Umbilical cord (tissue), 2 donors: ENCODE measurements around the gene DNAJB13. TPM values are rescaled to one million over a fixed set of nuclear protein-coding genes. Genes with fewer than 3 reads are reported as not detected.

Experiments
- DNase-seq: peaks from one replicate; pipeline ENCODE4 v3.0.0-alpha.2; 2015; ENCODE audit warnings: low spot score
- total RNA-seq: library from RNA; depleted of rRNA; stranded (reverse); fragments of >200 nt; gene quantifications from one replicate; pipeline ENCODE4 v1.2.3, GENCODE V29; 2014; ENCODE audit warnings: low replicate concordance; ENCODE audit not compliant: insufficient read depth

The DNAJB13 gene
- total RNA-seq, 1 donor from 2014 or later: 3.6 TPM

DNA sequence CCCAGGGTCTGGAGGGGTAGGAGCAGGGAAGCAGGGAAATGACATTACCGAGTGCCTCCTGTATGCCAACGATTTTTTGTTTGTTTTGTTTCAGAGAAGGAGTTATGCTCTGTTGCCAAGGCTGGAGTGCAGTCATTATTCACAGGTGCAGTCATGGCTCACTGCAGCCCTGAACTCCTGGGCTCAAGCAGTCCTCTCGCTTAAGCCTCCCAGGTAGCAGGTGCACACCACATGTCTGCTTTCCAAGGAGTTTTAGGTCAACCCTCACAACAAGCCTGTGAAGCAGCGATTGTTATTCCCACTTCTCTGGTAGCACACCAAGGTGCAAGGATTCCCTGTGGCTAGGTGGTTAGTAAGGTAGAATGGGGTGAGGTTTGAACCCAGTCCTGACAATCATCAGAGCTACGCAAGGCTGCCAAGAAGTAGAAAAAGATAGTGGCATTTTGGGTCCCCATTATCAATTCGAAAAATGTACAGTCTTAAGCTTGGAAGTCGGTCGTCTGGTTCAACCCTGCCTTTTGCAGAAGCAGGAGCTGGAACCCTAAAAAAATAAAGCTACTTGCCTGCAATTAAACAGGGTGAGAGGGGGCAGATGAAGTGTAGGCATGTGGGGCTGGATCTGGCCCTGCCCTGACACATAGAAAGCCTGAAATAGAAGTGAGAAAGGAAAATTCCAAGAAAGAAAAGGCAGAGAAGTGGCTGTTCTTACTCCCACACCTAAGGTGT lies 48.9 kb downstream of the DNAJB13 start:
- DNase-seq: no peak

DNA sequence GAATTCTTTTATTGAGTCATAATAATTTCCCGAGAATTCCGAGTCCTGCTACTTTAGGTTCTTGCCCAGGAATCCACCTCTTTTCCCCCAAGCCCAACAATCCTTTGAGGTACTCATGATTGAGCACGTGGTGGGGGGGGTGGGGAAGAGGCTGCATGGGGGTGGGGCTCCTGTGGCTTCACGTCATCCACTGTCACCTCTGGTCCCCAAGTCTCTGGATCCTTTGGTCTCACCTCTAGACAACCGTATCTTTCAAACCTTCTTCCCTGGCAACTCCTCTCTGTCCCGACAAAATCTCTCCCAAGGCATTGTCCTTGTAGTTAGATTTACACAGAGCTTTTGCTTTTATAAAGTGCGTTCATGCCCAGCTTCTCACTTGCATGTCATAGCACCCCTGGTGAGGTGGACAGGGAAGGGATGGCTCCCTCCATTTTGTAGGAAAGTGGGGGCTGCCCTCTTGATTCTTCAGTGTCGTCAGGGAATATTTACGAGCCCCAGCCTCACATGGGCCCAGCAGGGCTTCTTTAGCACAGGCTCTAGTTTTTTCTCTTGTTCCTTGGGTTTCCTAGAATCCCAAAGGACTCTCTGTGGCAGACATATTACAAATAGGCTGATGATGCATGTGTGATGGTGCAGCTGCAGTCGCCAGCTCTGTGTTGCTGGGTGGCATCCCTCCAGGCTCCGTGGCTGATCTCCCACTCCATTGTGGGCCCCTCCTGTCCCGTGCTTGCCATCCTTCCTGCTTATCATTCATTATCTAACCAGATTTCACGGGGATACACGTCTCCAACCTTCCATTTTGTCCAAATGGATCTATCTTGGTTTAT lies 49.7 kb downstream of the DNAJB13 start:
- DNase-seq: no peak

DNA sequence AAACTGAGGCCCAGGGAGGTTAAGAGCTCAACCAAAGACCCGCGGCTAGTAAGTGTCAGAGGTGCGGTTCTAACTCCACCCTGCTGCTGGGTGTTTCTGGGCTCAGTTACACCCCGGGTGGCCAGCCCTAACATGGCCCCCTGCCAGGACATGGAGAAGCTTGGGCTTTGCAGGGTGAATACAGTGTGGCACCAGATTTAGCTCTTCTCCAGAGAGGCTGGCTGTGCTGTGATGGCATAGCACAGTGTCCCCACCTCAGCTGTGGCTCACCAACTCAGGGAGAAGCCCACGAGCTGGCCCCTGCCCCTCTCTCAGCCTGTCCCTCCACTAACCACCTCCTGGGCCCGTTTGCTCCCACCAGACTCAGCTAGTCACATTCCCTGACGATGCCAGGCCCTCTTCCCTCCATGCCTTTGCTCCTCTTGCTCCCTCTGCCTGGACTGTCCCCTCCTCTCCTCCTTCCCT lies 51.0 kb downstream of the DNAJB13 start:
- no peak for DNase-seq

DNA sequence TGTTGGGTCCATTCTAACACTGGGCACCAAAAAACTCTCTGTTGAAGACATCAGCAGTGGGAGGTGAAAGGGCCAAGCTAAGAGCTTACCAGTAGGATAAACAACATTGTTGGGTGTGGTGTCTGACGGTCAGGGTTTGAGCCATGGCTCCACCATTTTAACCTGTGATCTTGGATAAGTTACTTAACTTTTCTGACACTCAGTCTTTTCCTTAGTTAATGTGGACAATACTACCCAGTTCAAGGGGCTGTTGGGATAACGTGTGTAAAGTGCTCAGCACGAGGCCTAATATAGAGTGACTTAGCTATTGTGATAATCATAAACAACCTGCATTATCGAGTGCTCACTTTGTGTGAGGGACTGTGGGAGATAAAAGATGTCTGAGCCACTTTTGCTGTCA lies 52.0 kb downstream of the DNAJB13 start:
- DNase-seq: no peak

DNA sequence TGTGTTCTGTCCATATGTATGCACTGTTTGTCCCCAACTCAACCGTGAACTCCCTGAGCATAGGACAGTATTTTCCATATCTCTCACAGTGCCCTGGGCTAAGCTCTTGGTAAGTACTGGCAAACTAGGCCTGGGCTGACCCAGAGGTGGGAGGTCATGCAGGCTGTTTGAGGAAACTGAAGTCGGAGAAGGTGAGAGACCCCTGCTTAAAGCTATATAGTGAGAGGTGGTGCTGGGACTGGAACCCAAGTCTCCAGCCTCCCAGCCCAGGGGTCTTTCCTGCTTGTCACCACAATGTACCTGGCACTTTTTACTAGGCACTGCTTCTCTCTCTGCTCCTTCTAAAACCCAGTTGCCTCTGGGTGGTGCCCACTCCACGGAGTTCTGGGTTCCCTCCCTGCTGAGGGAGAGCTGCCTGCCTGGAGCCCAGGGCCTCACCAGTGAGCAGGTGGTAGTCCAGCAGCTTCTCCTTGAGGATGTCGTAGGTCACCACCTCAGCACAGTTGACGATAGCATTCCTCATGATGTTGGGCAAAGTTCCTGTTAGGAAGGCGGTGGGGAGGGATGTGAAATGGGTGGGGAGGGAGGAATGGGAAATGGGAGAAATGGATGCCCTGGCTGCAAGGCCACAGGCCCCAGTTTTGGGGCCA lies 53.3 kb downstream of the DNAJB13 start:
- DNase-seq: no peak

DNA sequence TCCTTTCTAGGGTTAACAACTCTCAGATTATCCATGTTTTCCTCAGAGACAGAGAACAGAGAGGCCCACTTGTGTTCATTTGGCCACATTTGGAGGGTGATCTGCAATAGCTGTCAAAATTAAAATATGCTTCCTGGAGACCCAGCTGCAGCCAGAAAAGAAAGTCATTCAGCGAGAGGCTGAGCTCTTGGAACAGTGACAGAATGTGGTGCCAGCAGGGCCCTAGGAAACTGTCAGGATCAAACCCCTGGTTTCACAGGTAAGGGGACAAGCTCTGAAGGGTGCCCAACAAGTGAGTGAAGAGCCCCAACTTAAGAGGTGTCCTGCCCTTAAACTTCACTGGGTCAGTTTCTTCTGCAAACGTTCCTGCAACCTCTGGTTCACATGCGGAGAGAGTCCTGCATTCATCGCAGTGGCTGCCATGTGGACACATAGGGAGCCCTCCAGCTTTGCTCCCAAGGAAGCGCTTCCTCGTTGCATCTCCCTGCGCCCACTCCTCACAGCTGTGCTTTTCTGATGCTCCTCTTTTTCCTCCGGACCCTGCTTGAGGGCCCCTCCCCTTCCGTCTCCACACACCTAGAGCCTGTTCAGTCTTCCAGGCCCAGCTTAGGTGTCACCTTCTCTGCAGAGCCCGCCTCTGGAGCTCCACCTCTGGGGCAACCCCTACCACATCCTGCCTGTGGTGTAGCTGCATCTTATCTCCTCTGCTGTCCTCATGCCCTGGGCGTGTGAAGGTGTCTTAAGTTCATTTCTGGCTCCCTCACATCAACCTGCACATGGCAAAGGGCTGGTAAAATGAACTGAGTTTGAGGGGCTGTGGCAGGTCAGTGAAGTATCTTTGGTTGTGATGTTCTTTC lies 54.2 kb downstream of the DNAJB13 start:
- no peak for DNase-seq

DNA sequence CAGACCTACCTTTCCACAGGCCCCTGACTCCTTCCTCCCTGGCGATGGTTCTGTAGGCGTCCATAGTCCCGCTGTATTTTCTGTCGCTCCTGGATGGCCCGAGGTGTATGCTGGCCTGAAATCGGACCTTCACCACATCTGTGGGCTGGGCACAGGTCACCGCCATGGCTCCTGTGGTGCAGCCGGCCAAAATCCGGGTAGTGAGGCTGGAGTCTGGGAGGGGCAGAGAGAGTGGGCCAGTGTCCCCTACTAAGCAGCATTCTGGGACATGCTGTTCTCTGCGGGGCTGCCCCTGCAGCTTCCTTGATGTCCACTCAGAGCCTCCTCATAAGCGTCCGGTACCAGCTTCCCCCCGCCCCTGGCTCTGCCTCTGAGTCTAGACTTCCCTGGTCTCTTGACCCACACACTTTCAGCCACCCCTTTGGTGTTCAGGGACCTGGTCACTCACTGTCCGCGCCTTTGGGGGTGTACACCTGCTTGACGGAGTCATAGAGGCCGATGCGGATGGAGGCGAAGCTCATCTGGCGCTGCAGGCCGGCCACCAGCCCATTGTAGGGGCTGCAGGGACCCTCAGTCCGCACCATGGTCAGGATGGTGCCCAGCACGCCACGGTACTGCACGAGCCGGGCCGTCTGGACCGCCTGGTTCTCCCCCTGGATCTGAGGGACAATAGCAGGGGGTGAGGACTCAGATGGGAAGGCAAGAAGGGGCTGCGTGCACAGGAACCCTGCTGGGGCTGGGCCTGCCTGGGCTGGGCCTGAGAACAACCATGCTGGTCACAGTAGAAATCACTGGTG lies 55.1 kb downstream of the DNAJB13 start:
- DNase-seq: no peak

DNA sequence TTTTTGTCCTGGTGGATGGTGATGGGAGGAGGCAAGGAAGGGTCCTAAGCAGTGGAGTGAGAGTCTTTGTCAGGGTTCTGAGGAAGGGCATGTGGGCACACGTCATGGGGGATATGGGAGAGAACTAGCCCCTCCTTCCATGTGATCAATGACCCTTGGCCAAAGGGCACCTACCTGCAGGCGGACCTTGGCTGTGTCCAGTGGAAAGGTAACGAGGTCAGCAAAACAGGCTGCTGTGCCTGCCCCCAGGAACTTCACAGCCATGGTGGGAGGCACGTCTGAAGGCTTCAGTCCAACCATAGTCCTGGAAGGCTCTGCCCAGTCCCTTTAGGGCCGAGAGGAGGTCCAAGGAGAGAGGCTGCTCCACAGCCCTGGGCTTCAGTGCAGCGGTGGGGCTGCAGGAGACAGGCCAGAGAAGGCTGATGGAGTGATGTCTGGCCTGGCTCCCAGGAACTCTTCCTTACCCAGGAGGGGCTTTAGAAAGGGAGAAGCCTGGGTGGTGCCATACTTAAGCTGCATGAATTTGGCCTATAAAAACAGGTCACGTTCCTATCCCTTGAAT lies 56.0 kb downstream of the DNAJB13 start:
- DNase-seq: no peak

DNA sequence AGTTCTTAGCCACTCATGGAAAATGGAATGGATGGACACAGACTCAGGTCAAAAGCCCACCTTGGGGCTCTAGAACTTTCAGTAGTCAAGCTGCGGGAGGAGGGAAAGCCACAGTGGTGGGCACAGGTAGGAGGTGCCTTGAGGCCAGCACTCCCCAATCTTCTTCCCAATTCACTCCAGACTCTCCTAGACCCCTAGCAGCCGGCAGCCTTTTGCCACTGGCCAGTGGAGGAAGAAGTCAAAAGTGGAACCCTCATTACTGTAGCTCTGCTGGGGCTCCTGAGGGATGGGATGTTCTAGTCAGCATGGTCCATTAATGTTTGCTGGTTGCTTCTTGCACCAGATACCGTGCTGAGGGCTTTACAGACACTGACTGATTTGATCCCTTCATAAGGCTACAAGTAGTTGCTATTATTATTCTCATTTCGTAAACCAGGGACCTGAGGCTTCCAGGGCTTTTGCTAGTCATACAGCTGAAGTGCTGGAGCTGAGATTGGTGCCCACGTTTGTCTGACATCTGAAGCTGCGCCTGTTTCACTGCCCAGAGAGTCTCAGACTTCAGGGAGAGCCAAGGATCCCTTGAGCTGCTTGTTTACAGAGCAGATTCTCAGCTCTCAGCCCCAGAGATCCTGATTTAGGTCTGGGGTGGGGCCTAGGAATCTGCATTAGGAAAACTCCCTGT lies 57.0 kb downstream of the DNAJB13 start:
- DNase-seq: peak; percentile 20

DNA sequence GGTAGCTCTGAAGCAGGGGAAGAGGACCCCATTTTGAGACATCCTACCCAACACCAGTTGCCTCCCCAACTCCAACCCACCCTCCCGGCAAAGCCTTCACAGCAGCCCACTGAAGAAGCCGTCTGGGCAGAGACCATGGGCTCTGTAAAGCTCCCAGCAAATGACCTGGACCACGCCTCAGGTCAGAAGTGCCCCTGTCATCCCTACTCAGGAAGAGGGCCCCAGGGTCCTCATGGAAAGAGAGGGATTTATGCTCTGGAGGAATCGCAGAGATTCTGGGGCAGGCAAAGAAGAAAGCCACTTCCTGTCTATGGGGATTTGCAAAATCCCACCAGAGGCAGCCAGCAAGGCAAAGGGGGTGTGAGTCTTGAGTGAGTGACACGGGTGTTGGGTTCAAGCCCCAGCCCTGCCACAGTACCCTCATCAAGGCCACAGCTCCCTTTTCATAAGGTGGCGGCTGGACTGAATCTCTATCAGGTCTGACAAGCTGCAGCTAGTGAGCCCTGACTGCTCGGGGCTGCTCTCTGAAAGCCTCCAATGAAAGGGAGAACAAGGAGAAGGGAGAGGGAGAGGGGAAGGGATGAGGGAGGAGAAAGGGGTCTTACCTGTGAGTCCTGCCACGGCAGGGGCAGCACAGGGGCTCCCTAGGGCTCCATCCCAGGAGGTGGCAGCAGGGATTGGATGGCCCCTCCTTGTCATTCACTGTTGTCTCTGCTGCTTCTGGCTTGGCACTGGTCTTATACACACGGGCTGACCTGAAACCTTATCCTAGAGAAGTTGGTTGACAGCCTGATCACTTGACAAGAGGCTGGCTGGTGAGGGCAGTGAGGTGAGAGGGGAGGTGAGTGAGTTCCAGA lies 57.8 kb downstream of the DNAJB13 start, which contains the start of gene UCP3:
Gene UCP3, minus strand, starts transcription at position 713 of the 857 bp plus-strand sequence. CDS start 2,043 bp downstream, outside the sequence.
- DNase-seq: peak; percentile 45

DNA sequence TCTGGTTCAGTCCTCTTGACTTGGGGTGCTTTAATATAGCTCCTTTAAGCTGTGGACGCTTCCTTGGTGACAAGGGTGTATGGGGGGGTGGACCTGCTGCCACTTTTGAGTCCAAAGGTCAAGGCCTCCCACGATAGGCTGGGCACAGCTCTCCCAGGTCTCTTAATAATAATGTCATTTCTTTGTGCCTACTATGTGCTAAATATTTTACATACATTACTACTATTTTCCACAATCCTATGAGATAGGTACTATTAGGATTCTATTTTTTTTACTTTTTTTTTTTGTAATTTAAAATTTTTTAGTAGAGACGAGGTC lies 58.4 kb downstream of the DNAJB13 start:
- no peak for DNase-seq

DNA sequence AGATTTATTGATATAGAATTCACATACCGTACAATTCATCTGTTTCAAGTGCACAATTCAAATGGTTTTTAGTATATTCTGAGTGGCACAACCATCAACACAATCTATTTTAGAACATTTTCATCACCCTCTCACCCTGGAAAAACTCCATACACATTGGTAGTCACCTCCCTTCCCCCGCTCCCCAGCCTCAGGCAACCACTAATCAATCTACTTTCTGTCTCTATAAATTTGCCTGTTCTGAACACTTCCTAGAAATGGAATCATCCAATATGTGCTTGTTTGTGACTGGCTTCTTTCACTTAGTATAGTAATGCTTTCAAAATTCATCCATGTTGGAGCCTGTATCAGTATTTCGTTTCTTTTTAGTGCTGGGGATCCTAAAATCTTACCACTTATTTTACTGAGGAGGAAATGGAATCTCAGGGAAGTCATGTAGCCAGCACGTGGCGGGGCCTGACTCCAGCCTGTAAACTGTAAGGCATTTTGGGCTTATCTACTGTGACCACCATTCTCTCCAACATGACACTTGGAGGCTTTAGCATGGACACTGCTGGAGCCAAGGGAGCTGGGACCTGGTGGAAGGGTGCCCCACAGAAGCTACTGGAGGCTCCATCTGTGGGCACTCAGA lies 59.0 kb downstream of the DNAJB13 start:
- no peak for DNase-seq

DNA sequence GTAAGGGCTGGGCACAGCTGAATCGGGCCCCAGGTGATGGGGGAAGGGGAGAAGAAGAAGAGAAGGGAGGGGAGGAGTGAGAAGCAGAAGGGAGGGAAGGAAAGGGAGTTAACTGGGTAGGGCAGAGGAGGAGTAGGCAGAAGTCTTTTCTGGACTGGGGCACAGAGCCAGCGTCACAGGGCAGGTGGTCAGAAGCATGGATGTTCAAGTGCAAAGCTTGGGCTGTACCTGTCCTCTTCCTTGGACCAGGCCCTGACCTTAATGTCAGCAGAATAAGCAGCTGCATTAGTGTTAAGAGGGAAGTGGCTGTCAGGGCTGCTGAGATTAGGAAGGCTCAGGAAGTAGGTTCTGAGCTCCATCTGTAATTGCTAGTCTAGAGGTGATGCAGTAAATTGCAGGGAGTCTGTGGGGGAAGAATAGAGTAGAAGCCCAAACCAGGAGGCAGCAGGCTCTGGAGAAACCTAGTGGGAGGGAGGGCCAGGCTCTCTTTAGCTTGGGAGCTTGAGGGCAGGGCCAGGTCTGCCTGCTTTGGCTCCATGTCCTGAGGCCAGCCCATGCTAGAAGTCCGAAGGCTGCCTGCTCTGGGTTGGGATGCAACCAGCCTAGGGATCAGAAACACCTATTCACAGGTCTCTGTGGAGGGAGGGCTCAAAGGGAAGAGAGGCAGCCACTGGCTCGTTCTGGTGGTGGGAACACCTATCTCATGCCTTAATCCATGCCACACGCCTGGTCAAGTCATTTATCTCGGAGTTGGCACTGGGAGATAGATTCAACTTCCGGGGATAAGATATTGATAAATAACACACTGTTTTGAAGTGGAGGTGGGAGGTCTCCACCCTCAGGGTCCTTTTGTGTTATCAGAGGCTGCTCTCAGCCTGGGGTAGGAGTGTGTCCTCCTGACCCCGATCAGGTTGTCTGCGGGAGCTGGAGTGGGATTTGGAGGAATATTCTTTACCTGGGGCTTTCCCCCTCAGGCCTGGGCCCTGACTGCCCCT lies 59.8 kb downstream of the DNAJB13 start:
- DNase-seq: no peak

DNA sequence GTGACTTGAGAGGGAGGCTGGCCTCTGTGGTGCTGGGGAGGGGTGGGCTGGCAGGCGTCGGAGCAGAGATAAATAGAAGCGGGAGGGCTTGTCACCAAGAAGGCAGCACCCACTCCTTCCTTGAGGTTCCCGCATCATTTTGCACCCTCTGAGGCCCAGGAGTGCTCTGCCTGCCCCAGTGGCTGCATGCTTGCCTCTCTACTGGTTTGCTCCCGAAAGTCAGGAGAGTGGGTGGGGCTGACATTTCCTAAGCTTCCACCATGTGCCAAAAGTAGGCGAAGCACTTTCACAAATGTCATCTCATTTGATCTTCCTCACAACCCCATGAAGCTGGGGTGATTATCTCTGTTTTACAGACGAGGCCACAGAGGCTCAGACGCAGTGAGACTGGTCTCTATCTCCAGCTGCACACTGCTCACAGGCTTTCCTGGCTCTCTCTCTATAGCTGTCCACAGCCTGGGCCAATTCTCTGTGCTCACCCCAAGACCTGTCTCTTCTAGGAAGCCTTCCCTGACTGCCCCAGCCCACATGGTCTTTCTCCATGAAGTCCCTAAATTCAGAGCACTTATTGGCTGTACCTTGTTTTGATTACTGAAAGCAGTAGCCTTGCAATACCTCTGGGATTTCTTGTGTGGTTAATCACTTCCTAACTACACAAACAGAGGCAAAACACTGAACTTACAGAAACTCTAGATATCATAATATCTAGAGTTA lies 60.7 kb downstream of the DNAJB13 start:
- peak; percentile 50 for DNase-seq

DNA sequence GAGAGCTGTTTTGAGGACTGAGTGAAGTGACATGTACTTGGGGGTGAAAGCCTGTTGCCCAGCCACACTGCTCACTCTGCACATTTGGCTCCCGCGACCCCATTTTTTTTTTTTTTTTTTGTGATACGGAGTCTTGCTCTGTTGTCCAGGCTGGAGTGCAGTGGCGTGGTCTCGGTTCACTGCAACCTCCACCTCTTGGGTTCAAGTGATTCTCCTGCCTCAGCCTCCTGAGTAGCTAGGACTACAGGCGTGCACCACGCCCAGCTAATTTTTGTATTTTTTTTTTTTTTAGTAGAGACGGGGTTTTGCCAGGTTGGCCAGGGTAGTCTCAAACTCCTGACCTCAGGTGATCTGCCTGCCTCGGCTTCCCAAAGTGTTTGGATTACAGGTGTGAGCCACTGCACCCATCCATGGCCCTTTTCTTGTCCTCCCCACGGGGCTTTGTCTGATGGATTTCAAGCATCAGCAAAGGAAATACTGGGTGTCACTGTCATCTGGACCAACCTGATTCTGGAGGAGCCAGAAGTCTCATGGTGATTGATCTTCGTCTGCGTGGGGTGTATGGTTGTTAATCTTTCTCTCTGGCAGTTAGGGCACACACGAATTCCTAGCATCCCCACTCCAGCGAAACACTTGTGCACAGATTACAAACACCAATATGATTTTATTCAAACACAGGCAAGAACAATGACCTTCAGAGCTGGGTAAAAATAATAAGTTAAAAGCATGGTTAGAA lies 61.4 kb downstream of the DNAJB13 start:
- no peak for DNase-seq

DNA sequence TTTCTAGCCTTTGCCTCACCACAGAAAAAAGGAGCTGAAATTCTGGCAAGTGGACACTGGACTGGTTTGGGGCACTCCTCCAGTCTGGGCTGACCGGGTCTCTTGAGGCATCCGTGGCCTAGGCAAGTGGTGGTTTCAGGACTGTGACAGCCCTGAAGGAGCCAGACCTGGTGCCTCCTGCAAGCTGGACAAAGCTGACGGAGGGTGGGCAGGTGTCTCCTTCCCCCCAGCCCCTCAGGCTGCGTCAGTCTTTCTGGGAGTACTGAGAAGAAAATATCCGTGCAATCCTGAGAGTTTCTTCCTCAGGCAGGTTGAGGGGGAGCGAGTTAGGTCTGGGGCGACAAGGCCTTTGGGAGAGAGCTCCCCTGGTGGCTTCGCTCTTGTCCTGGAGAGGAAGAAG lies 62.3 kb downstream of the DNAJB13 start:
- DNase-seq: no peak
